NT2/D1 (cell line): Measurements from ENCODE around the gene HMMR.

Experiments
- YY1 ChIP-seq: IDR thresholded peaks from 2 replicates; pipeline ENCODE4 v1.6.1; 2011; ENCODE audit not compliant: insufficient read length, insufficient read depth
- ZNF274 ChIP-seq: IDR thresholded peaks from 2 replicates; pipeline ENCODE4 v1.6.1; 2011; ENCODE audit warnings: mild to moderate bottlenecking, low read depth, low read length

- TF ChIP-seq YY1 (no peak), ZNF274 (no peak)
These were observed 12.6 kb upstream of the HMMR start for GRCh38 chr5:163447875-163448274.
